Endothelial cell of umbilical vein (primary cell): ENCODE measurements around the gene CLDN3. TPM values are rescaled to one million over a fixed set of nuclear protein-coding genes. Genes with fewer than 3 reads are reported as not detected.

Experiments used
- BruUV-seq: library from RNA; stranded (reverse); fragments of 400-500 nt; replicated peaks from 2 replicates; lab custom pipeline; 2021; lab: Mats Ljungman, UMichigan
- CTCF ChIA-PET: fragments of 300-600, 350-600 bp; sonication (Branson Sonifier 250); formaldehyde crosslinking; loops from one replicate; lab custom pipeline; 2021; ENCODE audit warnings: antibody characterized with exemption, inconsistent platforms; lab: Charles Lee
- POLR2A ChIA-PET: fragments of 300-600, 350-600 bp; sonication (Branson Sonifier 250); formaldehyde crosslinking; loops from one replicate; lab custom pipeline; 2021; ENCODE audit warnings: antibody characterized with exemption, inconsistent platforms; lab: Charles Lee
- DNase-seq: peaks from one replicate; pipeline ENCODE4 v3.0.0-alpha.2; 2011; ENCODE audit warnings: low read depth, low spot score
- FAIRE-seq: peaks from 2 replicates; lab custom pipeline; 2011; peaks lifted over from hg19 to GRCh38; lab: Jason Lieb, UNC
- H2AFZ ChIP-seq: 2 replicates; pipeline ENCODE4 v1.6.0; 2012; ENCODE audit warnings: low read depth, low read length, control low read depth, inconsistent platforms
- H3K27ac ChIP-seq: 2 replicates; pipeline ENCODE4 v1.5.1; 2011; ENCODE audit warnings: low read depth, mild to moderate bottlenecking, control low read depth, low read length, moderate library complexity; ENCODE audit not compliant: insufficient read depth
- H3K27me3 ChIP-seq, 2 experiments: 2 replicates each; pipeline versions ENCODE4 v1.6.0 to v1.6.1; 2011; ENCODE audit warnings: low read length in 2 of 2, mixed read lengths in 1 of 2; ENCODE audit not compliant: control insufficient read depth in 2 of 2, insufficient read depth in 2 of 2
- H3K36me3 ChIP-seq, 2 experiments: 2 replicates in 1 of 2; 3 replicates in 1 of 2; pipeline ENCODE4 v1.5.1; 2011; ENCODE audit warnings: low read length in 2 of 2, mild to moderate bottlenecking in 1 of 2, moderate library complexity in 1 of 2; ENCODE audit not compliant: control insufficient read depth in 2 of 2, insufficient read depth in 2 of 2; ENCODE audit errors: extremely low read depth in 1 of 2
- H3K4me1 ChIP-seq: 3 replicates; pipeline ENCODE4 v1.5.1; 2011; ENCODE audit warnings: mild to moderate bottlenecking, low read length; ENCODE audit not compliant: control insufficient read depth, insufficient read depth; ENCODE audit errors: extremely low read depth
- H3K4me2 ChIP-seq: 2 replicates; pipeline ENCODE4 v1.6.1; 2011; ENCODE audit warnings: low read length, control low read depth, mixed read lengths; ENCODE audit not compliant: insufficient read depth
- H3K4me3 ChIP-seq, 3 experiments: fragments of 200-600 bp in 1 of 3; sonication (generic), shearing (Covaris generic) in 1 of 3; replicated peaks in 1 of 3; 2 replicates each; pipeline ENCODE4 v1.5.1; 2011 to 2016; ENCODE audit warnings: control low read depth in 3 of 3, low read length in 3 of 3, mild to moderate bottlenecking in 2 of 3, inconsistent platforms in 1 of 3, low read depth in 1 of 3, moderate library complexity in 1 of 3; ENCODE audit not compliant: insufficient read depth in 1 of 3
- H3K79me2 ChIP-seq: 2 replicates; pipeline ENCODE4 v1.6.0; 2012; ENCODE audit warnings: low read length, inconsistent platforms; ENCODE audit not compliant: control insufficient read depth, insufficient read depth
- H3K9ac ChIP-seq: replicated peaks from 2 replicates; pipeline ENCODE3; 2011; ENCODE audit warnings: low read length, control low read depth; ENCODE audit not compliant: insufficient read depth; ENCODE audit errors: extremely low read depth
- H3K9me1 ChIP-seq: replicated peaks from 3 replicates; pipeline ENCODE4 v1.6.0; 2011; ENCODE audit warnings: mild to moderate bottlenecking, low read length; ENCODE audit not compliant: control insufficient read depth, insufficient read depth; ENCODE audit errors: extremely low read depth
- H3K9me3 ChIP-seq: replicated peaks from 2 replicates; pipeline ENCODE4 v1.5.1; 2012; ENCODE audit warnings: low read length, inconsistent platforms; ENCODE audit not compliant: control insufficient read depth, insufficient read depth
- H4K20me1 ChIP-seq: replicated peaks from 2 replicates; pipeline ENCODE3; 2011; ENCODE audit warnings: mild to moderate bottlenecking, low read length; ENCODE audit not compliant: control insufficient read depth, insufficient read depth; ENCODE audit errors: extremely low read depth
- EZH2 ChIP-seq: IDR thresholded peaks from 2 replicates; pipeline ENCODE4 v1.6.1; 2012; ENCODE audit warnings: borderline replicate concordance, low read depth, mild to moderate bottlenecking, moderate library complexity, low read length, inconsistent platforms; ENCODE audit not compliant: severe bottlenecking
- FOS ChIP-seq: IDR thresholded peaks from 2 replicates; pipeline ENCODE4 v1.6.1; 2011; ENCODE audit warnings: mild to moderate bottlenecking, low read length, moderate library complexity, borderline replicate concordance; ENCODE audit not compliant: insufficient read depth
- GATA2 ChIP-seq: IDR thresholded peaks from 2 replicates; pipeline ENCODE4 v1.7.0; 2011; ENCODE audit warnings: low read depth, mild to moderate bottlenecking, moderate library complexity, mixed read lengths, low read length; ENCODE audit not compliant: insufficient read length, insufficient read depth
- JUN ChIP-seq: IDR thresholded peaks from 2 replicates; pipeline ENCODE4 v1.6.1; 2011; ENCODE audit warnings: borderline replicate concordance, low read depth; ENCODE audit not compliant: insufficient read length, insufficient read depth
- MYC ChIP-seq: IDR thresholded peaks from one replicate; pipeline ENCODE4 v1.6.1; 2011; ENCODE audit warnings: mild to moderate bottlenecking, low read depth, low read length
- POLR2A ChIP-seq: IDR thresholded peaks from 2 replicates; pipeline ENCODE4 v1.6.1; 2012; ENCODE audit warnings: low read depth, mild to moderate bottlenecking, control low read depth, low read length
- POLR2AphosphoS5 ChIP-seq: IDR thresholded peaks from 2 replicates; pipeline ENCODE4 v1.6.1; 2012; ENCODE audit warnings: low read depth, mild to moderate bottlenecking, control low read depth, low read length, moderate library complexity; ENCODE audit not compliant: insufficient read depth
- dilution Hi-C: fragments of 300-500 bp; cut with MboI; formaldehyde crosslinking; loops from one replicate; pipeline ENCODE4 v1.15.0; 2019; ENCODE audit warnings: low sequenced_read_pairs; ENCODE audit not compliant: extremely low pct_ligation_motif_present
- intact Hi-C: fragments of 100-400 bp; cut with micrococcal nuclease; formaldehyde crosslinking; loops from one replicate; pipeline ENCODE4 v1.10.0; 2022
- polyA plus RNA-seq, 4 experiments: library from polyadenylated mRNA; depleted of rRNA in 3 of 4; stranded (reverse) in 3 of 4; unstranded in 1 of 4; fragments of >200 nt; gene quantifications; 2 replicates each; pipeline versions ENCODE4 v1.2.1 to v1.2.3, GENCODE V29; 2011 to 2012; ENCODE audit warnings: missing spikeins in 1 of 4
- total RNA-seq: library from RNA; stranded (reverse); gene quantifications from 2 replicates; pipeline ENCODE4 v1.2.3, GENCODE V29; 2021
- TF ChIP-seq, protein P1 (sequence below), 2 donors: IDR thresholded peaks; 1 replicate in 1 of 2; 2 replicates in 1 of 2; pipeline ENCODE4 v1.5.1; 2011; ENCODE audit warnings: low read length in 2 of 2, mild to moderate bottlenecking in 2 of 2, moderate library complexity in 2 of 2, control low read depth in 1 of 2, inconsistent platforms in 1 of 2, low read depth in 1 of 2; ENCODE audit not compliant: insufficient read depth in 1 of 2; ENCODE audit errors: extremely low read depth in 1 of 2
- TF ChIP-seq, protein P2 (sequence below): IDR thresholded peaks from 2 replicates; pipeline ENCODE4 v1.6.1; 2011; ENCODE audit not compliant: insufficient read depth, insufficient read length

The CLDN3 gene
- total and polyA plus RNA-seq, 2 donors (not counting 3 experiments of a cell fraction or from before 2014, with no cell fraction given) = 0.62 to 1.9 TPM

DNA sequence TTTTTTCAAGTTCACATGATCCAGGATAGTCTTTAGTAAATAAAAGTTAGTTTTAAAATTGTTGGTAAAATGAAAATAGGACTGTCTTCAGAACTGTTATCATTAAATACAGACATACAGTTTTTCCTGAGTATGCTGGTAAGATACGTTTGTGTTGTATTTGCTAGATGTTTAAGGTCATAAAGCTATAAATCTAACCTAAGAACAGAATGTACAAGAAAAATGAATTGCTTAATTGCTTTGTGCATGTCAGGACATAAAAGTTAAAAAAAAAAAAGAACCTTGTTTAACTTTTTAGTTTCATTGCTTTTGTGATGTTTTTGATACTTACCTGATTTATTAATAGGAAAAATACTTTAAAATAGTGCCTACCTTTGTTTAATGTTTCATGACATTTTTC lies 31.5 kb upstream of the CLDN3 start:
- H3K4me3 ChIP-seq = no peak overlapping the region
- H4K20me1 ChIP-seq = no peaks in the 10 kb centered on the region
- no peak overlapping the region for H2AFZ ChIP-seq
- no peak overlapping the region for H3K4me2 ChIP-seq
- H3K79me2 ChIP-seq = no peaks in the 10 kb centered on the region
- no peak for DNase-seq
- H3K9ac ChIP-seq = no peak overlapping the region
- no peak overlapping the region for H3K27ac ChIP-seq
- FAIRE-seq = no peak
- H3K9me1 ChIP-seq = no peaks in the 10 kb centered on the region
- no peaks in the 10 kb centered on the region for H3K9me3 ChIP-seq
- no peaks in the 10 kb centered on the region for H3K27me3 ChIP-seq
- dilution Hi-C loops (no loop called here), intact Hi-C loops (no loop called here)
- ChIA-PET CTCF (interaction anchor here (2.7 kb wide), 1 partner anchor 9 kb away, joined by 15 read pairs; no protein-coding TSS in a partner anchor), POLR2A (no interaction called here)
- no peak for TF ChIP-seq JUN
- no peak for TF ChIP-seq EZH2
- no peak for TF ChIP-seq MYC
- no peak for TF ChIP-seq GATA2
- TF ChIP-seq, protein P1, sequence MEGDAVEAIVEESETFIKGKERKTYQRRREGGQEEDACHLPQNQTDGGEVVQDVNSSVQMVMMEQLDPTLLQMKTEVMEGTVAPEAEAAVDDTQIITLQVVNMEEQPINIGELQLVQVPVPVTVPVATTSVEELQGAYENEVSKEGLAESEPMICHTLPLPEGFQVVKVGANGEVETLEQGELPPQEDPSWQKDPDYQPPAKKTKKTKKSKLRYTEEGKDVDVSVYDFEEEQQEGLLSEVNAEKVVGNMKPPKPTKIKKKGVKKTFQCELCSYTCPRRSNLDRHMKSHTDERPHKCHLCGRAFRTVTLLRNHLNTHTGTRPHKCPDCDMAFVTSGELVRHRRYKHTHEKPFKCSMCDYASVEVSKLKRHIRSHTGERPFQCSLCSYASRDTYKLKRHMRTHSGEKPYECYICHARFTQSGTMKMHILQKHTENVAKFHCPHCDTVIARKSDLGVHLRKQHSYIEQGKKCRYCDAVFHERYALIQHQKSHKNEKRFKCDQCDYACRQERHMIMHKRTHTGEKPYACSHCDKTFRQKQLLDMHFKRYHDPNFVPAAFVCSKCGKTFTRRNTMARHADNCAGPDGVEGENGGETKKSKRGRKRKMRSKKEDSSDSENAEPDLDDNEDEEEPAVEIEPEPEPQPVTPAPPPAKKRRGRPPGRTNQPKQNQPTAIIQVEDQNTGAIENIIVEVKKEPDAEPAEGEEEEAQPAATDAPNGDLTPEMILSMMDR (IDR thresholded peaks at IDR 0.05; ENCODE audit: extremely low read depth in 1 of 2, insufficient read depth in 1 of 2, low read depth in 1 of 2, low read length in 2 of 2) = no peak
- TF ChIP-seq POLR2A = no peak
- TF ChIP-seq, protein P2, sequence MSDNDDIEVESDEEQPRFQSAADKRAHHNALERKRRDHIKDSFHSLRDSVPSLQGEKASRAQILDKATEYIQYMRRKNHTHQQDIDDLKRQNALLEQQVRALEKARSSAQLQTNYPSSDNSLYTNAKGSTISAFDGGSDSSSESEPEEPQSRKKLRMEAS = no peak
- no peak for TF ChIP-seq POLR2AphosphoS5
- no peak for TF ChIP-seq FOS
- peaks cover 5% of the 10 kb centered on the region for H3K4me1 ChIP-seq
- BruUV-seq = no TSS peak
- H3K36me3 ChIP-seq = no peaks in the 10 kb centered on the region
